K562 (cell line): Measurements from ENCODE around the gene FXYD1. TPM values are rescaled to one million over a fixed set of nuclear protein-coding genes. Genes with fewer than 3 reads are reported as not detected.

ENCODE experiments used
- ATAC-seq: fragments of 200-7000 bp; cut with Tn5 transposase; 3 replicates; pipeline ENCODE4 v1.9.1; 2020; ENCODE audit warnings: moderate library complexity
- BruUV-seq: library from RNA; stranded (reverse); fragments of 400-500 nt; replicated peaks from 2 replicates; lab custom pipeline; 2021; lab: Mats Ljungman, UMichigan
- CTCF ChIA-PET: fragments of 300-600 bp; formaldehyde crosslinking; extraction: SDS; loops from one replicate; lab custom pipeline; 2021; ENCODE audit warnings: low intra/inter-chr PET ratio; lab: Yijun Ruan, JAX
- POLR2A ChIA-PET: fragments of 300-600, 350-650 bp; sonication (Branson Sonifier 250); formaldehyde crosslinking; extraction: SDS; loops from one replicate; lab custom pipeline; 2021; ENCODE audit warnings: antibody characterized with exemption, inconsistent platforms; lab: Yijun Ruan, JAX
- DNase-seq, 4 experiments: peaks; one replicate each; pipeline versions ENCODE4 v3.0.0 to v3.0.0-alpha.2; 2011 to 2018; ENCODE audit warnings: low spot score in 3 of 4, mixed read lengths in 3 of 4; ENCODE audit errors: extremely low read depth in 1 of 4
- FAIRE-seq: peaks from 2 replicates; lab custom pipeline; 2011; peaks lifted over from hg19 to GRCh38; lab: Jason Lieb, UNC
- H2AFZ ChIP-seq: 2 replicates; pipeline ENCODE4 v1.6.0; 2011; ENCODE audit warnings: low read depth, low read length, control low read depth, inconsistent platforms
- H3K27ac ChIP-seq: fragments of 200-600 bp; 3 replicates; pipeline ENCODE4 v1.8.0; 2011; ENCODE audit warnings: low read depth, mild to moderate bottlenecking, control low read depth, inconsistent platforms, low read length, moderate library complexity, mixed read lengths; ENCODE audit errors: extremely low read depth
- H3K27me3 ChIP-seq, 2 experiments: fragments of 300-600 bp in 1 of 2; 2 replicates in 1 of 2; 3 replicates in 1 of 2; pipeline versions ENCODE4 v1.6.0 to v1.8.0; 2011; ENCODE audit warnings: inconsistent platforms in 2 of 2, low read length in 2 of 2, mild to moderate bottlenecking in 1 of 2, mixed read lengths in 1 of 2, moderate library complexity in 1 of 2; ENCODE audit not compliant: control insufficient read depth in 2 of 2, insufficient read depth in 2 of 2
- H3K36me3 ChIP-seq: fragments of 300-600 bp; 3 replicates; pipeline ENCODE4 v1.8.0; 2011; ENCODE audit warnings: mild to moderate bottlenecking, low read length, inconsistent platforms; ENCODE audit not compliant: control insufficient read depth, insufficient read depth
- H3K4me1 ChIP-seq, 2 experiments: fragments of 200-600 bp in 1 of 2; replicated peaks in 1 of 2; 2 replicates in 1 of 2; 3 replicates in 1 of 2; pipeline versions ENCODE4 v1.5.1 to v1.8.0; 2011; ENCODE audit warnings: inconsistent platforms in 2 of 2, low read length in 2 of 2, mild to moderate bottlenecking in 1 of 2, mixed read lengths in 1 of 2, moderate library complexity in 1 of 2; ENCODE audit not compliant: control insufficient read depth in 2 of 2, insufficient read depth in 2 of 2
- H3K4me2 ChIP-seq: 2 replicates; pipeline ENCODE4 v1.6.1; 2011; ENCODE audit warnings: low read length, control low read depth, inconsistent platforms, mixed read lengths; ENCODE audit not compliant: insufficient read depth
- H3K4me3 ChIP-seq: fragments of 200-600 bp; sonication (generic), shearing (Covaris generic); 2 replicates; pipeline ENCODE4 v1.5.1; 2016; ENCODE audit warnings: control low read depth, inconsistent platforms
- H3K79me2 ChIP-seq: fragments of 200-600 bp; 3 replicates; pipeline ENCODE4 v1.8.0; 2011; ENCODE audit warnings: low read length, inconsistent platforms; ENCODE audit not compliant: control insufficient read depth, insufficient read depth
- H3K9ac ChIP-seq, 2 experiments: 2 replicates each; pipeline versions ENCODE4 v1.6.0 to v1.6.1; 2011; ENCODE audit warnings: low read depth in 2 of 2, low read length in 2 of 2, control low read depth in 1 of 2, inconsistent platforms in 1 of 2, mild to moderate bottlenecking in 1 of 2, mixed read lengths in 1 of 2; ENCODE audit not compliant: insufficient read depth in 1 of 2
- H3K9me1 ChIP-seq: one replicate; pipeline ENCODE4 v1.6.0; 2011; ENCODE audit warnings: inconsistent platforms, mild to moderate bottlenecking, low read length, moderate library complexity; ENCODE audit not compliant: control insufficient read depth, insufficient read depth
- H3K9me3 ChIP-seq: replicated peaks from 2 replicates; pipeline ENCODE4 v1.5.1; 2011; ENCODE audit warnings: low read depth, low read length, inconsistent platforms; ENCODE audit not compliant: control insufficient read depth, insufficient read depth
- H4K20me1 ChIP-seq: replicated peaks from 2 replicates; pipeline ENCODE4 v1.6.1; 2011; ENCODE audit warnings: low read length, inconsistent platforms, mixed read lengths; ENCODE audit not compliant: control insufficient read depth, insufficient read depth
- CAMTA2 ChIP-seq: fragments of 250-450 bp; sonication (Bioruptor Pico); conservative IDR thresholded peaks from 2 replicates; pipeline ENCODE4 v1.5.1; 2022
- CBX3 ChIP-seq, 2 experiments: IDR thresholded peaks; 1 replicate in 1 of 2; 2 replicates in 1 of 2; pipeline ENCODE4 v1.6.1; 2012; ENCODE audit warnings: inconsistent platforms in 2 of 2, low read length in 2 of 2, borderline replicate concordance in 1 of 2, control low read depth in 1 of 2
- ILF3 ChIP-seq: fragments of 450-650 bp; IDR thresholded peaks from 2 replicates; pipeline ENCODE4 v1.6.1; 2018; ENCODE audit warnings: antibody characterized with exemption, mild to moderate bottlenecking, moderate library complexity, borderline replicate concordance
- LARP7 ChIP-seq: fragments of 450-650 bp; IDR thresholded peaks from 2 replicates; pipeline ENCODE4 v1.6.1; 2016
- MECOM ChIP-seq: fragments of 250-450 bp; sonication (Bioruptor Pico); IDR thresholded peaks from 2 replicates; pipeline ENCODE4 v1.8.0; 2022; ENCODE audit warnings: inconsistent platforms
- NFIC ChIP-seq: fragments of 450-650 bp; IDR thresholded peaks from 2 replicates; pipeline ENCODE4 v1.6.1; 2017; ENCODE audit warnings: mild to moderate bottlenecking, inconsistent platforms
- POLR2A ChIP-seq: fragments of 450-650 bp; conservative IDR thresholded peaks from 2 replicates; pipeline ENCODE4 v1.6.1; 2016
- RAD21 ChIP-seq, 2 experiments: fragments of 250-450 bp in 1 of 2; fragments of 450-650 bp in 1 of 2; sonication (Bioruptor Pico) in 1 of 2; formaldehyde crosslinking in 1 of 2; IDR thresholded peaks in 1 of 2; conservative IDR thresholded peaks in 1 of 2; 2 replicates each; pipeline versions ENCODE4 v1.4.0 to v1.8.0; 2020 to 2022; ENCODE audit warnings: mild to moderate bottlenecking in 2 of 2, moderate library complexity in 1 of 2
- ZC3H11A ChIP-seq: IDR thresholded peaks from 2 replicates; pipeline ENCODE4 v1.6.1; 2012; ENCODE audit warnings: low read depth, low read length, improper control_type of control experiment
- ZFP1 ChIP-seq: fragments of 450-650 bp; formaldehyde crosslinking; IDR thresholded peaks from 2 replicates; pipeline ENCODE4 v1.4.0; 2020; ENCODE audit warnings: mild to moderate bottlenecking, mixed read lengths
- ZFX ChIP-seq: sonication (generic); formaldehyde crosslinking; IDR thresholded peaks from 2 replicates; pipeline ENCODE4 v1.8.0; 2022; ENCODE audit warnings: mild to moderate bottlenecking, missing genetic modification reagents, moderate library complexity
- ZNF175 ChIP-seq: fragments of 200-800 bp; sonication (Bioruptor generic); IDR thresholded peaks from 2 replicates; pipeline ENCODE4 v1.6.1; 2016; ENCODE audit warnings: low read depth, mild to moderate bottlenecking, missing genetic modification characterization, missing compliant biosample characterization
- ZNF445 ChIP-seq: fragments of 250-450 bp; sonication (Bioruptor Pico); IDR thresholded peaks from 2 replicates; pipeline ENCODE4 v1.4.0; 2020; ENCODE audit warnings: low read depth, mild to moderate bottlenecking, moderate library complexity
- WGBS: fragments of 100-300 bp; shearing (Covaris generic); methylation state at CpG from one replicate; pipeline ENCODE4 v1.1.6; 2016; ENCODE audit warnings: low coverage, mixed read lengths; ENCODE audit not compliant: insufficient coverage; ENCODE audit errors: missing lambda C conversion rate; 5-methylcytosine and 5-hydroxymethylcytosine counted together
- in situ Hi-C: fragments of 300-500 bp; cut with MboI; formaldehyde crosslinking; loops from 4 replicates; pipeline ENCODE4 v1.15.0; 2018; ENCODE audit warnings: inconsistent platforms, mixed read lengths
- intact Hi-C: fragments of 100-400 bp; cut with micrococcal nuclease; formaldehyde crosslinking; loops from 2 replicates; pipeline ENCODE4 v1.14.2; 2022
- polyA plus RNA-seq, 8 experiments: library from polyadenylated mRNA; depleted of rRNA in 4 of 8; stranded (reverse) in 5 of 8; unstranded in 3 of 8; fragments of >200 nt; fragmentation: Nextera tagmentation in 2 of 8; fragmentation: Illumina TruSeq in 1 of 8; extraction: Ambion mirVana in 2 of 8; extraction: Trizol in 1 of 8; gene quantifications; 2 replicates each; pipeline versions ENCODE4 v1.2.1 to v1.2.3, GENCODE V29; 2011 to 2014; ENCODE audit warnings: inconsistent platforms in 1 of 8, missing spikeins in 1 of 8
- total RNA-seq, 7 experiments: library from RNA; depleted of rRNA in 6 of 7; stranded (reverse); fragments of >200 nt in 6 of 7; fragmentation: Illumina TruSeq in 2 of 7; extraction: Trizol in 2 of 7; gene quantifications; 2 replicates each; pipeline versions ENCODE4 v1.2.1 to v1.2.3, GENCODE V29; 2011 to 2021; ENCODE audit warnings: low replicate concordance in 1 of 7
- TF ChIP-seq, protein P1 (sequence below): fragments of 250-450 bp; sonication (Bioruptor Pico); IDR thresholded peaks from 2 replicates; pipeline ENCODE4 v1.9.0; 2021; ENCODE audit warnings: mild to moderate bottlenecking, inconsistent platforms
- TF ChIP-seq, protein P2 (sequence below): fragments of 450-650 bp; IDR thresholded peaks from 2 replicates; pipeline ENCODE4 v1.6.1; 2014; ENCODE audit warnings: low read depth, mild to moderate bottlenecking, moderate library complexity, borderline replicate concordance
- TF ChIP-seq, protein P3 (sequence below): sonication (generic); formaldehyde crosslinking; IDR thresholded peaks from 2 replicates; pipeline ENCODE4 v1.8.1; 2023; ENCODE audit warnings: mild to moderate bottlenecking, missing genetic modification reagents

The FXYD1 gene
- total and polyA plus RNA-seq, 9 of the 15 experiments (the other 6 are each of a cell fraction or from before 2014, with no cell fraction given): 0.40 to 3.2 (median 1.8) TPM; not detected in 3

DNA sequence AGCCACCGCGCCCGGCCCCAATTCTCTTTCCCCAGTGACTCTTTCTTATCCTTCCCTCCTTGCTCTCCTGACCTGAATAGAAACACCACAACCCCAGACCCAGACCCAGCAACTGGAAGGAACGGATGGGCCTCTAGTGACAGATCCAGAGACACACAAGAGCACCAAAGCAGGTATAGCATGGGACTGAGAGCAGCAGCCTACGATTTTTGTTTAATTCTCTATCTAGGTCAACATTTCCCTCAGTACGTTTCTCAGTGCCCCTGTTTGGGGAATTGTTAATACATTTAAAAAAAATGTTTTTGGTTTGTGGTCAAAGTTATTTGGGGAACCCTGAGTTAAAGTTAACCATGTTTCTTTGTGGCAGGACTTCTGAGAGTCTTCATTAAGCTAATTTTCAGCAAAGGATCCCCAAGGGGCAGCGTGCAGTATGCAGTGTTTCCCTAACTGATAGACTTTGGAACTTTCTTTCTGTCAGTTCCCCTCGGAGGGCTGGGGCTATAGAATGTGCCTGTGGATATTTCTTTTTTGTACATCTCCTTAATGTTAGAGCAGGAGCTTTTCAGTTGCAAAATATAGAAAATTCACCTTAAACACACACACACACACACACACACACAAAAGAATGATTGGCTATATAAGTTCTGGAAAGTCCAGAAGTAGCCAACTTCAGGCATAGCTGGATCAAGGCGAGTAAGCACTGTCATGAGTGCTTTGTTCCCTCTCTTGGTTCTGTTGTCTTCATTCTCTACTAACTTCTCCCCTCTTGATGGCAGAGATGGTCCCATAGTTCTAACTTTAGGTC, 22.2 kb downstream of the FXYD1 start:
- Histone ChIP-seq H3K9me1 (no peaks in the 10 kb centered on the region), H3K4me1 (peaks cover 43 to 49% of the 10 kb centered on the region in 2 experiments), H3K79me2 (peaks cover 59% of the 10 kb centered on the region), H3K27ac (no peak overlapping the region; the same call in 2 of the 3 replicates), H3K4me3 (no peak overlapping the region), H3K36me3 (peaks cover 100% of the 10 kb centered on the region), H4K20me1 (no peaks in the 10 kb centered on the region), H2AFZ (no peak overlapping the region), H3K9ac (no peak overlapping the region), H3K4me2 (no peak overlapping the region), H3K27me3 (no peaks in the 10 kb centered on the region; a peak in 1 of 5 replicates), H3K9me3 (no peaks in the 10 kb centered on the region)
- no TSS peak for BruUV-seq
- DNase-seq (no peak), FAIRE-seq (no peak), ATAC-seq (no peak)
- CTCF ChIA-PET: no interaction called here
- intact Hi-C loops (no loop called here), in situ Hi-C loops (no loop called here)
- 91% methylated on average over 8 of the region's 9 CpGs for WGBS
- POLR2A ChIA-PET: interaction anchor here (0.6 to 1.2 kb wide), 4 partner anchors 8 to 299 kb away, joined by 3 to 4 read pairs (median 3); no protein-coding TSS in a partner anchor
- TF ChIP-seq RAD21 (CRISPR knock-in tag; conservative IDR thresholded peaks at IDR 0.05 in 1 of 2, IDR thresholded peaks at IDR 0.05 in 1 of 2): no peak
- no peak for TF ChIP-seq NFIC
- TF ChIP-seq MECOM (CRISPR knock-in tag): no peak
- TF ChIP-seq ZNF175 (CRISPR knock-in tag): no peak
- TF ChIP-seq ZNF445 (CRISPR knock-in tag): no peak
- no peak for TF ChIP-seq ZC3H11A
- TF ChIP-seq ZFX (CRISPR knock-in tag): no peak
- 0 out of 2 replicates have a peak, but pooled peaks have one; percentile 10 for TF ChIP-seq POLR2A
- TF ChIP-seq CAMTA2 (CRISPR knock-in tag): no peak
- TF ChIP-seq LARP7: no peak
- TF ChIP-seq, protein P1, sequence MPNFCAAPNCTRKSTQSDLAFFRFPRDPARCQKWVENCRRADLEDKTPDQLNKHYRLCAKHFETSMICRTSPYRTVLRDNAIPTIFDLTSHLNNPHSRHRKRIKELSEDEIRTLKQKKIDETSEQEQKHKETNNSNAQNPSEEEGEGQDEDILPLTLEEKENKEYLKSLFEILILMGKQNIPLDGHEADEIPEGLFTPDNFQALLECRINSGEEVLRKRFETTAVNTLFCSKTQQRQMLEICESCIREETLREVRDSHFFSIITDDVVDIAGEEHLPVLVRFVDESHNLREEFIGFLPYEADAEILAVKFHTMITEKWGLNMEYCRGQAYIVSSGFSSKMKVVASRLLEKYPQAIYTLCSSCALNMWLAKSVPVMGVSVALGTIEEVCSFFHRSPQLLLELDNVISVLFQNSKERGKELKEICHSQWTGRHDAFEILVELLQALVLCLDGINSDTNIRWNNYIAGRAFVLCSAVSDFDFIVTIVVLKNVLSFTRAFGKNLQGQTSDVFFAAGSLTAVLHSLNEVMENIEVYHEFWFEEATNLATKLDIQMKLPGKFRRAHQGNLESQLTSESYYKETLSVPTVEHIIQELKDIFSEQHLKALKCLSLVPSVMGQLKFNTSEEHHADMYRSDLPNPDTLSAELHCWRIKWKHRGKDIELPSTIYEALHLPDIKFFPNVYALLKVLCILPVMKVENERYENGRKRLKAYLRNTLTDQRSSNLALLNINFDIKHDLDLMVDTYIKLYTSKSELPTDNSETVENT (CRISPR knock-in tag): no peak
- TF ChIP-seq, protein P2, sequence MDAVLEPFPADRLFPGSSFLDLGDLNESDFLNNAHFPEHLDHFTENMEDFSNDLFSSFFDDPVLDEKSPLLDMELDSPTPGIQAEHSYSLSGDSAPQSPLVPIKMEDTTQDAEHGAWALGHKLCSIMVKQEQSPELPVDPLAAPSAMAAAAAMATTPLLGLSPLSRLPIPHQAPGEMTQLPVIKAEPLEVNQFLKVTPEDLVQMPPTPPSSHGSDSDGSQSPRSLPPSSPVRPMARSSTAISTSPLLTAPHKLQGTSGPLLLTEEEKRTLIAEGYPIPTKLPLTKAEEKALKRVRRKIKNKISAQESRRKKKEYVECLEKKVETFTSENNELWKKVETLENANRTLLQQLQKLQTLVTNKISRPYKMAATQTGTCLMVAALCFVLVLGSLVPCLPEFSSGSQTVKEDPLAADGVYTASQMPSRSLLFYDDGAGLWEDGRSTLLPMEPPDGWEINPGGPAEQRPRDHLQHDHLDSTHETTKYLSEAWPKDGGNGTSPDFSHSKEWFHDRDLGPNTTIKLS: no peak
- TF ChIP-seq ZFP1 (CRISPR knock-in tag): no peak
- no peak for TF ChIP-seq ILF3
- TF ChIP-seq CBX3 (IDR thresholded peaks at IDR 0.05; ENCODE audit: borderline replicate concordance in 1 of 2, low read length in 2 of 2): 0 out of 3 replicates have a peak, but pooled peaks of 1 of the 2 experiments have one; percentile 48
- TF ChIP-seq, protein P3, sequence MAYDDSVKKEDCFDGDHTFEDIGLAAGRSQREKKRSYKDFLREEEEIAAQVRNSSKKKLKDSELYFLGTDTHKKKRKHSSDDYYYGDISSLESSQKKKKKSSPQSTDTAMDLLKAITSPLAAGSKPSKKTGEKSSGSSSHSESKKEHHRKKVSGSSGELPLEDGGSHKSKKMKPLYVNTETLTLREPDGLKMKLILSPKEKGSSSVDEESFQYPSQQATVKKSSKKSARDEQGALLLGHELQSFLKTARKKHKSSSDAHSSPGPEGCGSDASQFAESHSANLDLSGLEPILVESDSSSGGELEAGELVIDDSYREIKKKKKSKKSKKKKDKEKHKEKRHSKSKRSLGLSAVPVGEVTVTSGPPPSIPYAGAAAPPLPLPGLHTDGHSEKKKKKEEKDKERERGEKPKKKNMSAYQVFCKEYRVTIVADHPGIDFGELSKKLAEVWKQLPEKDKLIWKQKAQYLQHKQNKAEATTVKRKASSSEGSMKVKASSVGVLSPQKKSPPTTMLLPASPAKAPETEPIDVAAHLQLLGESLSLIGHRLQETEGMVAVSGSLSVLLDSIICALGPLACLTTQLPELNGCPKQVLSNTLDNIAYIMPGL: no peak
